IMR-90 (cell line): Measurements from ENCODE around the gene IL13RA1. TPM values are rescaled to one million over a fixed set of nuclear protein-coding genes. Genes with fewer than 3 reads are reported as not detected.

ENCODE experiments used
- ATAC-seq: fragments of 200-7000 bp; cut with Tn5 transposase; 2 replicates; pipeline ENCODE4 v1.9.1; 2020; ENCODE audit warnings: low read depth, mild to moderate bottlenecking, moderate library complexity
- BruUV-seq: library from RNA; stranded (reverse); fragments of 400-500 nt; replicated peaks from 2 replicates; lab custom pipeline; 2021; lab: Mats Ljungman, UMichigan
- CTCF ChIA-PET: fragments of 300-600 bp; formaldehyde crosslinking; extraction: SDS; loops from one replicate; lab custom pipeline; 2021; ENCODE audit warnings: antibody characterized with exemption; lab: Yijun Ruan, JAX
- POLR2A ChIA-PET: fragments of 300-600 bp; sonication (Branson Sonifier 250); formaldehyde crosslinking; loops from one replicate; lab custom pipeline; 2022; ENCODE audit warnings: antibody characterized with exemption; ENCODE audit not compliant: unreplicated experiment; lab: Charles Lee
- DNase-seq: peaks from one replicate; pipeline ENCODE4 v3.0.0; 2013
- H2AFZ ChIP-seq: replicated peaks from 2 replicates; pipeline ENCODE3; 2013; ENCODE audit warnings: low read length, mild to moderate bottlenecking; ENCODE audit not compliant: poor library complexity
- H2AK5ac ChIP-seq: 2 replicates; pipeline ENCODE4 v1.6.1; 2013; ENCODE audit warnings: low read depth, low read length, inconsistent platforms
- H2AK9ac ChIP-seq: replicated peaks from 2 replicates; pipeline ENCODE3; 2013; ENCODE audit warnings: mild to moderate bottlenecking, low read depth, low read length, moderate library complexity; ENCODE audit not compliant: poor library complexity
- H2BK120ac ChIP-seq: 2 replicates; pipeline ENCODE4 v1.6.1; 2013; ENCODE audit warnings: low read depth, low read length, inconsistent platforms
- H2BK15ac ChIP-seq: 3 replicates; pipeline ENCODE4 v1.6.1; 2013; ENCODE audit warnings: low read depth, low read length, inconsistent platforms
- H2BK20ac ChIP-seq: 2 replicates; pipeline ENCODE4 v1.6.1; 2013; ENCODE audit warnings: low read depth, mild to moderate bottlenecking, inconsistent platforms, low read length, moderate library complexity
- H2BK5ac ChIP-seq: 2 replicates; pipeline ENCODE4 v1.6.1; 2013; ENCODE audit warnings: mild to moderate bottlenecking, low read depth, low read length, inconsistent platforms; ENCODE audit not compliant: poor library complexity, severe bottlenecking
- H3K14ac ChIP-seq: replicated peaks from 2 replicates; pipeline ENCODE4 v1.6.1; 2013; ENCODE audit warnings: low read depth, low read length, inconsistent platforms
- H3K18ac ChIP-seq: 2 replicates; pipeline ENCODE4 v1.6.1; 2013; ENCODE audit warnings: low read depth, low read length, control low read depth
- H3K23ac ChIP-seq: 2 replicates; pipeline ENCODE4 v1.6.1; 2013; ENCODE audit warnings: low read depth, low read length, inconsistent platforms
- H3K27ac ChIP-seq: 2 replicates; pipeline ENCODE4 v1.5.1; 2013; ENCODE audit warnings: mild to moderate bottlenecking, control low read depth, low read length; ENCODE audit not compliant: insufficient read depth
- H3K27me3 ChIP-seq: 2 replicates; pipeline ENCODE4 v1.6.1; 2013; ENCODE audit warnings: low read length; ENCODE audit not compliant: control insufficient read depth, insufficient read depth
- H3K36me3 ChIP-seq: 2 replicates; pipeline ENCODE4 v1.6.1; 2013; ENCODE audit warnings: low read length, mixed read lengths; ENCODE audit not compliant: control insufficient read depth, insufficient read depth
- H3K4ac ChIP-seq: 2 replicates; pipeline ENCODE4 v1.6.1; 2013; ENCODE audit warnings: low read depth, low read length, inconsistent platforms
- H3K4me1 ChIP-seq: 2 replicates; pipeline ENCODE4 v1.6.1; 2013; ENCODE audit warnings: low read length, mixed read lengths; ENCODE audit not compliant: control insufficient read depth, insufficient read depth
- H3K4me2 ChIP-seq: 2 replicates; pipeline ENCODE4 v1.6.1; 2013; ENCODE audit warnings: low read depth, mild to moderate bottlenecking, control low read depth, low read length, moderate library complexity
- H3K4me3 ChIP-seq: 2 replicates; pipeline ENCODE4 v1.5.1; 2013; ENCODE audit warnings: low read depth, mild to moderate bottlenecking, control low read depth, low read length, moderate library complexity; ENCODE audit not compliant: insufficient read depth
- H3K56ac ChIP-seq: 2 replicates; pipeline ENCODE4 v1.6.1; 2013; ENCODE audit warnings: low read length, inconsistent platforms; ENCODE audit not compliant: insufficient read depth; ENCODE audit errors: extremely low read depth
- H3K79me1 ChIP-seq, 2 experiments: 2 replicates each; pipeline ENCODE4 v1.6.1; 2013; ENCODE audit warnings: low read length in 2 of 2, inconsistent platforms in 1 of 2, low read depth in 1 of 2
- H3K9ac ChIP-seq: 2 replicates; pipeline ENCODE4 v1.6.1; 2013; ENCODE audit warnings: low read depth, low read length, control low read depth
- H3K9me1 ChIP-seq: 2 replicates; pipeline ENCODE4 v1.6.1; 2013; ENCODE audit warnings: low read length, inconsistent platforms; ENCODE audit not compliant: insufficient read depth
- H3K9me3 ChIP-seq: 2 replicates; pipeline ENCODE4 v1.6.1; 2013; ENCODE audit warnings: low read length; ENCODE audit not compliant: control insufficient read depth, insufficient read depth
- H4K20me1 ChIP-seq: 2 replicates; pipeline ENCODE4 v1.6.1; 2013; ENCODE audit warnings: low read length, inconsistent platforms; ENCODE audit not compliant: insufficient read depth
- H4K5ac ChIP-seq: 2 replicates; pipeline ENCODE4 v1.6.1; 2013; ENCODE audit warnings: mild to moderate bottlenecking, low read depth, low read length, control low read depth
- H4K8ac ChIP-seq, 2 experiments: 2 replicates each; pipeline ENCODE4 v1.6.1; 2013; ENCODE audit warnings: low read depth in 2 of 2, low read length in 2 of 2, control low read depth in 1 of 2, inconsistent platforms in 1 of 2
- H4K91ac ChIP-seq: 2 replicates; pipeline ENCODE4 v1.6.1; 2013; ENCODE audit warnings: low read depth, low read length, inconsistent platforms; ENCODE audit not compliant: insufficient read depth
- BHLHE40 ChIP-seq: fragments of 150-350 bp; IDR thresholded peaks from 2 replicates; pipeline ENCODE4 v1.6.1; 2016; ENCODE audit warnings: mild to moderate bottlenecking, low read depth, low read length
- CHD1 ChIP-seq: IDR thresholded peaks from 2 replicates; pipeline ENCODE4 v1.6.1; 2012; ENCODE audit warnings: low read depth, low read length, improper control_type of control experiment
- ELK1 ChIP-seq: fragments of 150-350 bp; IDR thresholded peaks from 2 replicates; pipeline ENCODE4 v1.6.1; 2016; ENCODE audit warnings: low read depth, mild to moderate bottlenecking, low read length, moderate library complexity, borderline replicate concordance
- MAZ ChIP-seq: IDR thresholded peaks from 2 replicates; pipeline ENCODE4 v1.6.1; 2012; ENCODE audit warnings: low read depth, mild to moderate bottlenecking, low read length, improper control_type of control experiment, moderate library complexity, borderline replicate concordance
- MXI1 ChIP-seq: IDR thresholded peaks from 2 replicates; pipeline ENCODE4 v1.6.1; 2012; ENCODE audit warnings: low read depth, mild to moderate bottlenecking, low read length, moderate library complexity, borderline replicate concordance
- POLR2A ChIP-seq: IDR thresholded peaks from 2 replicates; pipeline ENCODE4 v1.6.1; 2012; ENCODE audit warnings: mild to moderate bottlenecking, low read depth, low read length
- RCOR1 ChIP-seq: IDR thresholded peaks from 2 replicates; pipeline ENCODE4 v1.6.1; 2012; ENCODE audit warnings: mild to moderate bottlenecking, low read length, improper control_type of control experiment; ENCODE audit not compliant: insufficient replicate concordance
- RFX5 ChIP-seq: IDR thresholded peaks from 2 replicates; pipeline ENCODE4 v1.8.0; 2012; ENCODE audit warnings: low read depth, mild to moderate bottlenecking, low read length, moderate library complexity
- SMC3 ChIP-seq: fragments of 150-350 bp; IDR thresholded peaks from 2 replicates; pipeline ENCODE4 v1.6.1; 2016; ENCODE audit warnings: low read depth, mild to moderate bottlenecking, antibody characterized with exemption, low read length, moderate library complexity
- WGBS, 2 experiments: methylation state at CpG; one replicate each; pipeline versions ENCODE4 v1.1.5 to v1.1.7; 2013; ENCODE audit warnings: missing lambda C conversion rate in 2 of 2; ENCODE audit not compliant: insufficient read length in 1 of 2; ENCODE audit errors: extremely low coverage in 2 of 2; 5-methylcytosine and 5-hydroxymethylcytosine counted together
- dilution Hi-C: fragments of 300-500 bp; cut with HindIII; formaldehyde crosslinking; loops from one replicate; pipeline ENCODE4 v1.14.3; 2018; ENCODE audit warnings: low sequenced_read_pairs; ENCODE audit not compliant: unreplicated experiment
- in situ Hi-C: fragments of 300-500 bp; cut with MboI; formaldehyde crosslinking; loops from 3 replicates; pipeline ENCODE4 v1.14.3; 2019; ENCODE audit warnings: low sequenced_read_pairs, inconsistent platforms, mixed read lengths
- intact Hi-C: fragments of 100-400 bp; cut with micrococcal nuclease; formaldehyde crosslinking; loops from 2 replicates; pipeline ENCODE4 v1.10.0; 2022
- polyA plus RNA-seq, 3 experiments: library from polyadenylated mRNA; depleted of rRNA; stranded (reverse); fragments of >200 nt; gene quantifications; 2 replicates each; pipeline ENCODE4 v1.2.3, GENCODE V29; 2012; ENCODE audit warnings: low replicate concordance in 1 of 3
- total RNA-seq: library from RNA; depleted of rRNA; stranded (reverse); fragments of >200 nt; gene quantifications from 2 replicates; pipeline ENCODE4 v1.2.3, GENCODE V29; 2012

The IL13RA1 gene
- total and polyA plus RNA-seq, 2 of the 4 experiments (the other 2 are of a cell fraction) = 24.2 to 31.7 TPM

DNA sequence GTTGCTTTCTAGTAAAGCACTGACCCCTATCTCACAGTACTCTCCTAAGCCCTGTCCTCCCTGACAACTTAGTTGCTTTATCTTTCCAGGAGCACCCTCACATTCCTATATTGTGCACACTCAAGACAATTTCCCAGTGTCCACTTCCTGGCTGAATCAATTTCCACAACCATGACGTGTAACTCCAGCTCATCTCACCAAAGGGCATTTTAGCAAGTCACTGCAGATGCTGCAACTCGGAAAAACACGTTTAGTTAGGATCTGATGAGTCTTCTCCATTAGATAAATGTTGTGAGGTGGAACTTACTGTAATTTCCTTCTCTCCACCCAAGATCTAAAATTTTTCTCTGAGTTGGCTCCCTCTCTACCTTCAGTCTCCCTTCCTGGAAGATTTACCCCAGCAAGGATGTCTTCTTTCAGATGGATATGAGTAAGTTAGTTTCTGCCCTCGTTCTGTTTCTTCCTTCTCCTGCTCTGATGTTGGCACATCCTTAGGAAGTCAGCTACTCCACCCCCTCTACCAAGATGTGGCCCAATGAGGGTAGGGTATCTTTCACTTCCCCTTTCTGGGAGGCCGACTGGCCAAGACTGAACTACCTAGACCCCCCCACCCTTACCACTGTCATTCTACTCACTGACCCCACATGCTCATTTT lies 28.8 kb upstream of the IL13RA1 start:
- no peak overlapping the region for H3K4me2 ChIP-seq
- no peak overlapping the region for H2BK120ac ChIP-seq
- H3K79me1 ChIP-seq = no peaks in the 10 kb centered on the region
- no peak overlapping the region for H4K5ac ChIP-seq
- TF ChIP-seq RCOR1 (no peak), POLR2A (no peak), SMC3 (no peak), BHLHE40 (no peak), MAZ (no peak), RFX5 (no peak), CHD1 (no peak), ELK1 (no peak), MXI1 (no peak)
- peaks cover 1% of the 10 kb centered on the region; the same call in 1 of the 2 replicates for H3K4me1 ChIP-seq
- no peak overlapping the region for H3K9ac ChIP-seq
- BruUV-seq = no TSS peak
- intact Hi-C loops = no loop called here
- H3K36me3 ChIP-seq = no peaks in the 10 kb centered on the region
- H3K4me3 ChIP-seq = no peak overlapping the region
- no peak overlapping the region for H2BK20ac ChIP-seq
- no peak overlapping the region for H4K8ac ChIP-seq
- ChIA-PET POLR2A (no interaction called here), CTCF (no interaction called here)
- WGBS, 2 experiments = no CpG with 5 or more reads among the region's 5 CpGs
- no peaks in the 10 kb centered on the region for H3K9me3 ChIP-seq
- in situ Hi-C loops = no loop called here
- no peak overlapping the region for H3K4ac ChIP-seq
- no peak overlapping the region for H3K27ac ChIP-seq
- H2BK15ac ChIP-seq = no peak overlapping the region
- no peak overlapping the region for H4K91ac ChIP-seq
- no peaks in the 10 kb centered on the region for H4K20me1 ChIP-seq
- no peak overlapping the region for H2BK5ac ChIP-seq
- dilution Hi-C loops = no loop called here
- no peak overlapping the region for H3K23ac ChIP-seq
- H2AK5ac ChIP-seq = no peak overlapping the region
- H2AK9ac ChIP-seq = no peak overlapping the region
- no peaks in the 10 kb centered on the region for H3K27me3 ChIP-seq
- ATAC-seq (no peak), DNase-seq (peak; percentile 36)
- no peak overlapping the region for H3K18ac ChIP-seq
- no peaks in the 10 kb centered on the region for H3K9me1 ChIP-seq
- no peak overlapping the region for H3K14ac ChIP-seq
- no peak overlapping the region for H2AFZ ChIP-seq
- no peak overlapping the region for H3K56ac ChIP-seq
